Measurements from ENCODE around the gene ZNF569.
"Not testable (repeated sequence)": the region's sequence is repeated elsewhere in the genome, so short reads cannot be mapped to it uniquely, and the experiment has no call there.

ZNF569 gene

GRCh38 chr19:37468961-37469777 is 1.9 kb upstream of the ZNF569 start, which contains the start of gene ZNF570:
ZNF570 (plus strand) TSS chr19:37469356; CDS start chr19:37470355, 999 bp downstream.
- peak within 1 kb of the TSS; percentile 70 for H3K9ac ChIP-seq (ENCODE audit: low read length)
- H3K36me3 ChIP-seq (ENCODE audit: control insufficient read depth, low read depth, low read length), result peaks cover 6% of the 10 kb centered on the region
- H3K27me3 ChIP-seq (ENCODE audit: control insufficient read depth, insufficient read depth, low read length), result no peaks in the 10 kb centered on the region
- no peak within 1 kb of the TSS for H3K27ac ChIP-seq (ENCODE audit: low read length)
- peak within 1 kb of the TSS; percentile 100 for H3K4me3 ChIP-seq (ENCODE audit: low read length)
- no peaks in the 10 kb centered on the region for H3K4me1 ChIP-seq (ENCODE audit: control insufficient read depth, low read depth, low read length)
- no peaks in the 10 kb centered on the region for H3K9me3 ChIP-seq (ENCODE audit: control insufficient read depth, low read depth, low read length)

DNA sequence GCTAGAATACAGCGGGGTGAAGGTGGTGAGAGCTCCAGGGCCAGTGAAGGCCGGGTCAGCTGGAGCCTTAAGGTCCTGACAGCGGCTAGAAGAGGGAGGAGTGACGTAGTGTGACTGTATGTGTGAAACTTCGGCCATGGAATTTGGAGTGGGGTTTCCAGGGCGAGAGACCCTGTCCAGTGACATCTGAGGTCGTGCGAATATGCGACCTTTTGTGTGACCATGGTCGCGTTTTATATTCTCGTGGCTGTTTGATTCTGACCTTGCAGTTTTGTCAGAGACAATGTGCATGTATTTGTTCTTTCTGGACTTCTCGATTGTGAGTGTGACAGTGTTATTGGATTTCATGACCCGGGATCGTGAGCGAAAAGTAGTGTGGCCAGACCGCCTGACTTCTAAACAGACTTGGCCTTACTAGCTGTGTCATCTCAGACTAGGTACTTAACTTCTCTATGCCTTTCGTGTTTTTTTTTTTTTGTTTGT is 405 bp upstream of the ZNF569 start:
- Histone ChIP-seq H3K4me3 (ENCODE audit: low read length) (peak overlapping the region; percentile 91), H3K9ac (ENCODE audit: low read length) (no peak overlapping the region)

GRCh38 chr19:37466277-37466797 is 907 bp downstream of the ZNF569 start:
- Histone ChIP-seq H3K27ac (ENCODE audit: low read length) (no peak overlapping the region), H3K9ac (ENCODE audit: low read length) (peak overlapping the region; percentile 62), H3K4me1 (ENCODE audit: control insufficient read depth, low read depth, low read length) (no peaks in the 10 kb centered on the region)

More for the DNA sequence above, 405 bp upstream of the ZNF569 start:
- Histone ChIP-seq H3K27ac (ENCODE audit: low read length) (no peak overlapping the region), H3K9me3 (ENCODE audit: control insufficient read depth, low read depth, low read length) (no peaks in the 10 kb centered on the region), H3K36me3 (ENCODE audit: control insufficient read depth, low read depth, low read length) (peaks cover 13% of the 10 kb centered on the region), H3K4me1 (ENCODE audit: control insufficient read depth, low read depth, low read length) (no peaks in the 10 kb centered on the region), H3K27me3 (ENCODE audit: control insufficient read depth, insufficient read depth, low read length) (no peaks in the 10 kb centered on the region)

DNA sequence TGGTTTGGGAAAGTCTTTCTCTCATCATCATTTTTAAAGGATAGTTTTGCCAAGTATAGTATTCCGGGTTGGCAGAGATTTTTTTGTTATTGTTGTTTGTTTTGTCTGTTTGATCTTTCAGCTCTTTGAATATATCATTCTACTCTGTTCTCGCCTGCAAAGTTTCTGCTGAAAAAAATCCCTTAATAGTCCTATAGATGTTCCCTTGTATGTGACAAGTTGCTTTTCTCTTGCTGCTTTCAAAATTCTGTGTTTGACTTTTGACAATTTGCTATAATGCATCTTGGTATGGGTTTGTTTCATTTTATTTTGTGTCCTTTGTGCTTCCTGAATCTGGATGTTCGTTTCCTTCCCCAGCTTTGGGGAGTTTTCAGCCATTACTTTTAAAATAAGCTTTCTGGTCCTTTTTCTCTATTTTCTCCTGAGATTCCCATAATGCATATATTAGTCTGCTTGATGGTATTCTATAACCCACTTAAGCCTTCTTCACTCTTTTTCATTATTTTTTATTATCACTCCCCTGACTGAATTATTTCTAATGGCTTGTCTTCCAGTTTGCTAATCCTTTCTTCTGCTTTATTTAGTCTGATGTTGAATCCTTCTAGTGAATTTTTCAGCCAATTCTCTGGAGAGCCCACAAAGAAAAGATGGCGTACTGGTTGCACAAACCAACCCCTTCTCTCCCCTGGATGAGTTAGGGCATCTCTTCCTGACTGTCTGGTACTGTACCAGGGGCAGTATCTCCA is 14.6 kb downstream of the ZNF569 start:
- Histone ChIP-seq H3K4me3 (ENCODE audit: low read length) (no peak overlapping the region), H3K9me3 (ENCODE audit: control insufficient read depth, low read depth, low read length) (peaks cover 89% of the 10 kb centered on the region), H3K36me3 (ENCODE audit: control insufficient read depth, low read depth, low read length) (no peaks in the 10 kb centered on the region), H3K4me1 (ENCODE audit: control insufficient read depth, low read depth, low read length) (no peaks in the 10 kb centered on the region), H3K27ac (ENCODE audit: low read length) (no peak overlapping the region), H3K9ac (ENCODE audit: low read length) (no peak overlapping the region), H3K27me3 (ENCODE audit: control insufficient read depth, insufficient read depth, low read length) (no peaks in the 10 kb centered on the region)

More at GRCh38 chr19:37466277-37466797, 907 bp downstream of the ZNF569 start:
- Histone ChIP-seq H3K9me3 (ENCODE audit: control insufficient read depth, low read depth, low read length) (no peaks in the 10 kb centered on the region), H3K27me3 (ENCODE audit: control insufficient read depth, insufficient read depth, low read length) (no peaks in the 10 kb centered on the region), H3K4me3 (ENCODE audit: low read length) (peak overlapping the region; percentile 91), H3K36me3 (ENCODE audit: control insufficient read depth, low read depth, low read length) (peaks cover 13% of the 10 kb centered on the region)

DNA sequence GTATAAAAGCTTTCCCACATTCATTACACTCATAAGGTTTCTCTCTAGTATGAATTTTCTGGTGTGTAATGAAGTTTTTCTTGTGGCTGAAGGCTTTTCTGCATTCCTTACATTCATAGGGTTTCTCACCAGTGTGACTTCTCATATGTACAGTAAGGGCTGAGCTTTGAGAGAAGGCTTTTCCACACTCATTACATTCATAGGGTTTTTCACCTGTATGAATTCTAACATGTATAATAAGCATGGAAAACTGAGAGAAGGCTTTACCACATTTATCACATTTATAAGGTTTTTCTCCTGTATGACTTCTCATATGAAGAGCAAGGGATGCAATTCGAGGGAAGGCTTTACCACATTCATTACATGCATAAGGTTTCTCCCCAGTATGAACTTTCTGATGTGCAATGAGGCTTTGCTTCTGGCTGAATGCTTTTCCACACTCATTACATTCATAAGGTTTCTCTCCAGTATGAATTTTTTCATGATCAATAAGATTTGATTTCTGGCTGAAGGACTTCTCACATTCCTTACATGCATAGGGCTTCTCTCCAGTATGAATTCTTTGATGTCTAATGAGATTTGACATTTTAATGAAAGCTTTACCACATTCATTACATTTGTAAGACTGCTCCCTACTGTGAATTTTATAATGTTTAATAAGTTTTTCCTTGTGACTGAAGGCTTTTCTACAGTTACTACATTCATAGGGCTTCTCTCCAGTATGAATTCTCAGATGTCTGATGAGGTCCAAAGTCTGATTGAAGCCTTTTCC is 53.7 kb downstream of the ZNF569 start:
- Histone ChIP-seq H3K27ac (ENCODE audit: low read length) (no peak overlapping the region), H3K9ac (ENCODE audit: low read length) (no peak overlapping the region), H3K36me3 (ENCODE audit: control insufficient read depth, low read depth, low read length) (peaks cover 8% of the 10 kb centered on the region), H3K27me3 (ENCODE audit: control insufficient read depth, insufficient read depth, low read length) (no peaks in the 10 kb centered on the region), H3K9me3 (ENCODE audit: control insufficient read depth, low read depth, low read length) (peaks cover 71% of the 10 kb centered on the region), H3K4me1 (ENCODE audit: control insufficient read depth, low read depth, low read length) (no peaks in the 10 kb centered on the region), H3K4me3 (ENCODE audit: low read length) (no peak overlapping the region)

DNA sequence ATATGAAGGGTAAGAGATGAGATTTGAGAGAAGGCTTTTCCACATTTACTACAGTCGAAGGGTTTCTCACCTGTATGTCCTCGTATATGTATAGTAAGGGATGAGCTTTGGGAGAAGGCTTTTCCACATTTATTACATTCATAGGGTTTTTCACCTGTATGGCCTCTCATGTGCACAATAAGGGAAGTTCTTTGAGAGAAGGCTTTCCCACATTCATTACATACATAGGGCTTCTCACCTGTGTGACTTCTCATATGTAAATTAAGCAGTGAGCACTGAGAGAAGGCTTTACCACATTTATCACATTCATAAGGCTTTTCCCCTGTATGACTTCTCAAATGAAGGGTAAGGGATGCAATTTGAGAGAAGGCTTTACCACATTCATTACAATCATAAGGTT is 54.5 kb downstream of the ZNF569 start:
- Histone ChIP-seq H3K27me3 (ENCODE audit: control insufficient read depth, insufficient read depth, low read length) (no peaks in the 10 kb centered on the region), H3K36me3 (ENCODE audit: control insufficient read depth, low read depth, low read length) (peaks cover 8% of the 10 kb centered on the region), H3K4me1 (ENCODE audit: control insufficient read depth, low read depth, low read length) (no peaks in the 10 kb centered on the region), H3K4me3 (ENCODE audit: low read length) (no peak overlapping the region), H3K9ac (ENCODE audit: low read length) (no peak overlapping the region), H3K27ac (ENCODE audit: low read length) (no peak overlapping the region), H3K9me3 (ENCODE audit: control insufficient read depth, low read depth, low read length) (peaks cover 73% of the 10 kb centered on the region)

DNA sequence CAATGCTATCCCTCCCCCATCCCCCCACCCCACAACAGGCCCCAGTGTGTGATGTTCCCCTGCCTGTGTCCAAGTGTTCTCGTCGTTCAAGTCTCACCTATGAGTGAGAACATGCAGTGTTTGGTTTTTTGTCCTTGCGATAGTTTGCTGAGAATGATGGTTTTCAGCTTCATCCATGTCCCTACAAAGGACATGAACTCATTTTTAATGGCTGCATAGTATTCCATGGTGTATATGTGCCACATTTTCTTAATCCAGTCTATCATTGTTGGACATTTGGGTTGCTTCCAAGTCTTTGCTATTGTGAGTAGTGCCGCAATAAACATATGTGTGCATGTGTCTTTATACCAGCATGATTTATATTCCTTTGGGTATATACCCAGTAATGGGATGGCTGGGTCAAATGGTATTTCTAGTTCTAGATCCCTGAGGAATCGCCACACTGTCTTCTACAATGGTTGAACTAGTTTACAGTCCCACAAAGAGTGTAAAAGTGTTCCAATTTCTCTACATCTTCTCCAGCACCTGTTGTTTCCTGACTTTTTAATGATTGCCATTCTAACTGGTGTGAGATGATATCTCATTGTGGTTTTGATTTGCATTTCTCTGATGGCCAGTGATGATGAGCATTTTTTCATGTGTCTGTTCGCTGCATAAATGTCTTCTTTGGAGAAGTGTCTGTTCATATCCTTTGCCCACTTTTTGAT is 61.0 kb downstream of the ZNF569 start:
- H3K4me1 ChIP-seq (ENCODE audit: control insufficient read depth, low read depth, low read length); H3K27ac ChIP-seq (ENCODE audit: low read length); H3K36me3 ChIP-seq (ENCODE audit: control insufficient read depth, low read depth, low read length); H3K27me3 ChIP-seq (ENCODE audit: control insufficient read depth, insufficient read depth, low read length); H3K9ac ChIP-seq (ENCODE audit: low read length); H3K4me3 ChIP-seq (ENCODE audit: low read length): not testable (repeated sequence)
- H3K9me3 ChIP-seq (ENCODE audit: control insufficient read depth, low read depth, low read length), result peaks cover 42% of the 10 kb centered on the region

DNA sequence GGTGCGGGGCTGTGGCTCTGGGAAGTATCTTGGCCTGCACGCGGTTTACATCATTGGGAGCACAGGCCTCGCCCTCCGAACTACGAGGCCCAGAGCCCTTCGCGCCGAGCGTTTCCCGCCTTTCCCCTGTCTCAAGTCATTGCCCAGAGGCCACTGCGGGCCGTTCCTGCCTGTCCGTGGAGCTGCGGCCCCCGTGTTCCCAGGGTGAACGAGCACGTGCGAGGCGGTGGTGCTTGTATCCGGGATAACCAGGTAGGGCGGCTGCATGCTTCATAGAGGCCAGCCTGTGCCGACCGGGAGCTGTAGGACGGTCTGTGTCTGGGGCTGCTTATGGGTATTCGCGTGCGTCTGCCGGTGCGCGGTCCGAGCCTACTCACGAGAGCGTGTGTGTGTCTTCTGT is 63.8 kb downstream of the ZNF569 start:
- no peak overlapping the region for H3K4me3 ChIP-seq (ENCODE audit: low read length)
- no peaks in the 10 kb centered on the region for H3K27me3 ChIP-seq (ENCODE audit: control insufficient read depth, insufficient read depth, low read length)
- H3K9me3 ChIP-seq (ENCODE audit: control insufficient read depth, low read depth, low read length), result peaks cover 46% of the 10 kb centered on the region
- no peak overlapping the region for H3K27ac ChIP-seq (ENCODE audit: low read length)
- H3K4me1 ChIP-seq (ENCODE audit: control insufficient read depth, low read depth, low read length), result no peaks in the 10 kb centered on the region
- no peaks in the 10 kb centered on the region for H3K36me3 ChIP-seq (ENCODE audit: control insufficient read depth, low read depth, low read length)
- H3K9ac ChIP-seq (ENCODE audit: low read length), result no peak overlapping the region

DNA sequence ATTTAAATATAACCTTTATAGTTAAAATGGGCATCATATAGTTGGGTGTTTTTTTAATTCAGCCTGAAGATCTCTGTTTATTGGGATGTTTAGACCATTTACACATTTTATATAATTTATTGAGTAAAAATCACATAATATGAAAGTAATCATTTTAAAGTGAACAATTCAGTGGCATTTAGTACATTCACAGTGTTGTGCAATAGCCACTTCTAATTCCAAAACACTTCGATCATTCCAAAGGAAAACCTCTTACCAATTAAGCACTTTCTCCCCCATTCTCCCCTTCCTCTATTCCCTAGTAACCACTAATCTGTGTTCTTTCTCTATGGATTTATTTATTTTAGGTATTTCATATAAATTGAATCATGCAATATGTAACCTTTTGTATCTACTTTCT is 66.2 kb downstream of the ZNF569 start:
- Histone ChIP-seq H3K4me1 (ENCODE audit: control insufficient read depth, low read depth, low read length) (no peaks in the 10 kb centered on the region), H3K9me3 (ENCODE audit: control insufficient read depth, low read depth, low read length) (peaks cover 49% of the 10 kb centered on the region), H3K4me3 (ENCODE audit: low read length) (no peak overlapping the region), H3K27ac (ENCODE audit: low read length) (no peak overlapping the region), H3K9ac (ENCODE audit: low read length) (no peak overlapping the region), H3K27me3 (ENCODE audit: control insufficient read depth, insufficient read depth, low read length) (no peaks in the 10 kb centered on the region), H3K36me3 (ENCODE audit: control insufficient read depth, low read depth, low read length) (no peaks in the 10 kb centered on the region)

- peaks cover 71% of the 10 kb centered on the region for H3K9me3 ChIP-seq (ENCODE audit: control insufficient read depth, low read depth, low read length)
- peaks cover 21% of the 10 kb centered on the region for H3K36me3 ChIP-seq (ENCODE audit: control insufficient read depth, low read depth, low read length)
- H3K9ac ChIP-seq (ENCODE audit: low read length); H3K4me1 ChIP-seq (ENCODE audit: control insufficient read depth, low read depth, low read length); H3K27ac ChIP-seq (ENCODE audit: low read length); H3K27me3 ChIP-seq (ENCODE audit: control insufficient read depth, insufficient read depth, low read length); H3K4me3 ChIP-seq (ENCODE audit: low read length): not testable (repeated sequence)
Observed at GRCh38 chr19:37391399-37391798, 75.8 kb downstream of the ZNF569 start.

All from iPS-18a (cell line).